ENCODE measurements around the gene KBTBD13. TPM values are rescaled to one million over a fixed set of nuclear protein-coding genes. Genes with fewer than 3 reads are reported as not detected.

Gene KBTBD13
- total and polyA plus RNA-seq, 12 donors, result 0.84 to 20.5 (median 4.6) TPM

- Histone ChIP-seq H3K4me3 (peak overlapping the region in 5 of 10 donors; percentile 5 to 24 (median 21)), H3K27ac (peak overlapping the region; percentile 9 to 87 (median 80)), H3K9me3 (no peaks in the 10 kb centered on the region), H3K4me1 (peaks cover 5 to 67% (median 25%) of the 10 kb centered on the region in 9 donors), H3K27me3 (peaks cover 0 to 29% (median 8%) of the 10 kb centered on the region in 7 donors), H3K36me3 (no peaks in the 10 kb centered on the region)
- WGBS, 2 donors, result 62 to 64% methylated on average over 68 to 85 of the region's 85 CpGs
- ATAC-seq (peak in 3 of 8 donors; percentile 2 to 28 (median 3)), DNase-seq (no peak)
- TF ChIP-seq CTCF (IDR thresholded peaks at IDR 0.05), result no peak
- intact Hi-C loops (cut with DNase I), result loop anchor here in 1 of 10 donors (2.0 kb wide), 1 partner anchor 23 kb away; no protein-coding TSS in a partner anchor
These were observed 890 bp downstream of the KBTBD13 start for GRCh38 chr15:65077291-65077980.

- Histone ChIP-seq H3K9me3 (no peaks in the 10 kb centered on the region), H3K4me1 (peaks cover 4 to 67% (median 27%) of the 10 kb centered on the region in 9 donors), H3K36me3 (no peaks in the 10 kb centered on the region), H3K4me3 (peak overlapping the region in 4 of 10 donors; percentile 5 to 24 (median 18)), H3K27me3 (peaks cover 0 to 34% (median 8%) of the 10 kb centered on the region in 7 donors), H3K27ac (peak overlapping the region in 9 of 10 donors; percentile 8 to 87 (median 59))
- peak; percentile 58 to 79 for DNase-seq
- 21 to 42% methylated on average over 23 to 24 of the region's 24 CpGs for WGBS, 2 donors
- TF ChIP-seq CTCF (IDR thresholded peaks at IDR 0.05), result peak; percentile 29 to 75 (median 59)
- peak; percentile 41 to 71 (median 58) for ATAC-seq
- intact Hi-C loops (cut with DNase I), result loop anchor here in 4 of 10 donors (1.0 to 2.0 kb wide), 2 partner anchors 23 to 24 kb away; no protein-coding TSS in a partner anchor
These were observed 1.4 kb downstream of the KBTBD13 start for GRCh38 chr15:65077981-65078352.

- DNase-seq (no peak), ATAC-seq (no peak)
- intact Hi-C loops (cut with DNase I), result loop anchor here in 2 of 10 donors (2.0 kb wide), 1 partner anchor 25 kb away; no protein-coding TSS in a partner anchor
- no peak overlapping the region for H3K4me3 ChIP-seq
- TF ChIP-seq CTCF (IDR thresholded peaks at IDR 0.05), result no peak
- 77 to 79% methylated on average over 5 of the region's 5 CpGs for WGBS, 2 donors
- peaks cover 4 to 75% (median 40%) of the 10 kb centered on the region in 9 donors for H3K4me1 ChIP-seq
- H3K36me3 ChIP-seq, result no peaks in the 10 kb centered on the region
- no peaks in the 10 kb centered on the region for H3K9me3 ChIP-seq
- H3K27me3 ChIP-seq, result peaks cover 0 to 39% (median 8%) of the 10 kb centered on the region in 7 donors
- peak overlapping the region in 2 of 10 donors; percentile 44 to 74 for H3K27ac ChIP-seq
These were observed 3.0 kb downstream of the KBTBD13 start for GRCh38 chr15:65079580-65079979.

- 32 to 59% methylated on average over 6 of the region's 6 CpGs for WGBS, 2 donors
- Histone ChIP-seq H3K27ac (peak overlapping the region in 9 of 10 donors; percentile 26 to 76 (median 49)), H3K27me3 (peaks cover 0 to 39% (median 8%) of the 10 kb centered on the region in 7 donors), H3K36me3 (no peaks in the 10 kb centered on the region), H3K4me3 (no peak overlapping the region), H3K9me3 (no peaks in the 10 kb centered on the region), H3K4me1 (peaks cover 4 to 92% (median 51%) of the 10 kb centered on the region in 9 donors)
- DNase-seq, result no peak
- TF ChIP-seq CTCF (IDR thresholded peaks at IDR 0.05), result no peak
- ATAC-seq, result peak; percentile 8 to 72 (median 40)
- intact Hi-C loops (cut with DNase I), result loop anchor here in 4 of 10 donors (5.0 to 10.0 kb wide), 2 partner anchors 46 to 49 kb away; no protein-coding TSS in a partner anchor
These were observed 4.7 kb downstream of the KBTBD13 start for GRCh38 chr15:65081270-65081669.
